Body of pancreas (tissue), 4 donors: ENCODE results near the gene TTC31. TPM values are rescaled to one million over a fixed set of nuclear protein-coding genes. Genes with fewer than 3 reads are reported as not detected.

Source experiments
- ATAC-seq: fragments of 150-250 bp; one replicate; pipeline ENCODE4 v1.9.1; 2016
- DNase-seq, 4 donors: peaks; one replicate each; pipeline ENCODE4 v3.0.0-alpha.2; 2019
- H3K27ac ChIP-seq, 4 donors: fragments of 200-600 bp; sonication (generic); 1 replicate in 3 of 4; 2 replicates in 1 of 4; pipeline versions ENCODE4 v1.5.1 to v1.6.1; 2016 to 2019; ENCODE audit warnings: mild to moderate bottlenecking in 1 of 4, mixed read lengths in 1 of 4, moderate library complexity in 1 of 4
- H3K27me3 ChIP-seq, 2 donors: fragments of 200-600 bp; sonication (generic); one replicate each; pipeline ENCODE4 v1.6.0; 2016; ENCODE audit warnings: mild to moderate bottlenecking in 1 of 2
- H3K36me3 ChIP-seq, 2 donors: fragments of 200-600 bp; sonication (generic); replicated peaks in 1 of 2; 2 replicates each; pipeline ENCODE4 v1.5.1; 2016; ENCODE audit warnings: low read depth in 2 of 2; ENCODE audit not compliant: insufficient read depth in 1 of 2
- H3K4me1 ChIP-seq: fragments of 200-600 bp; sonication (generic); one replicate; pipeline ENCODE4 v1.6.0; 2016
- H3K4me3 ChIP-seq, 2 donors: fragments of 200-600 bp; sonication (generic); 1 replicate in 1 of 2; 2 replicates in 1 of 2; pipeline ENCODE4 v1.5.1; 2016 to 2019
- H3K9me3 ChIP-seq, 3 donors: fragments of 200-600 bp; sonication (generic); 1 replicate in 2 of 3; 2 replicates in 1 of 3; pipeline ENCODE4 v1.5.1; 2016
- POLR2A ChIP-seq, 3 donors: fragments of 450-650 bp; IDR thresholded peaks; one replicate each; pipeline ENCODE4 v1.6.1; 2016; ENCODE audit warnings: antibody characterized with exemption in 3 of 3, mild to moderate bottlenecking in 2 of 3
- WGBS, 2 donors: methylation state at CpG; one replicate each; pipeline ENCODE4 v1.1.5; 2017; 5-methylcytosine and 5-hydroxymethylcytosine counted together
- intact Hi-C: fragments of 100-400 bp; cut with DNase I; formaldehyde crosslinking; loops from one replicate; pipeline ENCODE4 v1.15.1; 2023
- total RNA-seq, 2 donors: library from RNA; depleted of rRNA; stranded (reverse); fragments of >200 nt; gene quantifications; one replicate each; pipeline ENCODE4 v1.1.0, GENCODE V29; 2016
- TF ChIP-seq, protein P1 (sequence below), 7 experiments: fragments of 450-650 bp in 4 of 7; fragments of 200-600 bp in 3 of 7; sonication (generic) in 3 of 7; IDR thresholded peaks; one replicate each; pipeline ENCODE4 v1.5.1; 2016 to 2019; ENCODE audit warnings: antibody characterized with exemption in 7 of 7

The TTC31 gene
- total RNA-seq, 2 donors from 2014 or later: 26.5 to 28.3 TPM

- Histone ChIP-seq H3K27me3 (peaks cover 0 to 68% of the 10 kb centered on the region in 2 donors), H3K36me3 (no peaks in the 10 kb centered on the region), H3K9me3 (no peaks in the 10 kb centered on the region), H3K4me1 (peaks cover 39% of the 10 kb centered on the region), H3K4me3 (no peak overlapping the region), H3K27ac (no peak overlapping the region)
- ATAC-seq (no peak), DNase-seq (no peak)
- intact Hi-C loops: no loop called here
- WGBS, 2 donors: 6 to 17% methylated on average over 20 to 50 of the region's 52 CpGs
- TF ChIP-seq, protein P1, sequence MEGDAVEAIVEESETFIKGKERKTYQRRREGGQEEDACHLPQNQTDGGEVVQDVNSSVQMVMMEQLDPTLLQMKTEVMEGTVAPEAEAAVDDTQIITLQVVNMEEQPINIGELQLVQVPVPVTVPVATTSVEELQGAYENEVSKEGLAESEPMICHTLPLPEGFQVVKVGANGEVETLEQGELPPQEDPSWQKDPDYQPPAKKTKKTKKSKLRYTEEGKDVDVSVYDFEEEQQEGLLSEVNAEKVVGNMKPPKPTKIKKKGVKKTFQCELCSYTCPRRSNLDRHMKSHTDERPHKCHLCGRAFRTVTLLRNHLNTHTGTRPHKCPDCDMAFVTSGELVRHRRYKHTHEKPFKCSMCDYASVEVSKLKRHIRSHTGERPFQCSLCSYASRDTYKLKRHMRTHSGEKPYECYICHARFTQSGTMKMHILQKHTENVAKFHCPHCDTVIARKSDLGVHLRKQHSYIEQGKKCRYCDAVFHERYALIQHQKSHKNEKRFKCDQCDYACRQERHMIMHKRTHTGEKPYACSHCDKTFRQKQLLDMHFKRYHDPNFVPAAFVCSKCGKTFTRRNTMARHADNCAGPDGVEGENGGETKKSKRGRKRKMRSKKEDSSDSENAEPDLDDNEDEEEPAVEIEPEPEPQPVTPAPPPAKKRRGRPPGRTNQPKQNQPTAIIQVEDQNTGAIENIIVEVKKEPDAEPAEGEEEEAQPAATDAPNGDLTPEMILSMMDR (IDR thresholded peaks at IDR 0.05): no peak
- TF ChIP-seq POLR2A (IDR thresholded peaks at IDR 0.05): no peak
Measured at GRCh38 chr2:74513605-74514367, 30.9 kb downstream of the TTC31 start.

DNA sequence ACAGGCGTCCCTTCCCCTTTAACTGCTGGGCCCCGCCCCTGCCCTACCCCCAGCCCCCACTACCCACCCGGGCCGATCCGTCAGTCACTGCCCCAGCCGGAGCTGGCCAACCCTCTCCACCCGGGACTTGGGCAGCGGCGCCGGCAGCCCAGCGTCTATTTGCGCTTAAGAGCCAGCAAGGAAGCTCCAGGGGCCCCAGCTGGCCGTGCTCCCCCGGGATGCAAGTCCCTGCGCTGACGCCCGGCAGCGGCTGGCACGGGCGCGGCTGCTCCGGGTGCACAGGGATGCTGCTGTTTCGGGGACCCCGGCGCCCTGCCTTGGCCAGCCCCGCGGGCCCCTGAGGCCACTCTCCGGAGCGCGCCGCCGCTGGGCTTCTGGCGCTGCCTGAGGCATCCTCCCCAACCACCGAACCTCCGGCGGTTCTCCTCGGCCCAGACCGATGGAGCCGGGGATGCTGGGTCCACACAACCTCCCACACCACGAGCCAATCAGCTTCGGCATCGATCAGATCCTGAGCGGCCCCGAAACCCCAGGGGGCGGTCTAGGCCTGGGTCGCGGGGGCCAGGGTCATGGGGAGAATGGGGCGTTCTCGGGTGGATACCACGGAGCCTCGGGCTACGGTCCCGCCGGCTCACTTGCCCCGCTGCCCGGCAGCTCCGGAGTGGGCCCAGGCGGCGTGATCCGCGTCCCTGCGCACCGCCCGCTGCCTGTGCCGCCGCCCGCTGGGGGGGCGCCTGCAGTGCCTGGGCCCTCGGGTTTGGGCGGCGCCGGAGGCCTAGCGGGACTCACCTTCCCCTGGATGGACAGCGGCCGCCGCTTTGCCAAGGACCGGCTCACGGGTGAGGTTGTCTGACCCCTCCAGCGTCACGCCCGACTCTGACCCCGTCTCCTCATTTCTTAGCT, 31.7 kb downstream of the TTC31 start, which contains the start of gene TLX2:
TLX2 (plus strand) TSS at position 83 of the 903 bp plus-strand sequence; CDS start at position 440, 357 bp downstream.
- ATAC-seq (no peak), DNase-seq (no peak)
- no peak for TF ChIP-seq POLR2A (IDR thresholded peaks at IDR 0.05)
- TF ChIP-seq, protein P1 (IDR thresholded peaks at IDR 0.05): no peak
- H3K27me3 ChIP-seq: peaks cover 0 to 73% of the 10 kb centered on the region in 2 donors
- H3K36me3 ChIP-seq: no peaks in the 10 kb centered on the region
- 4 to 22% methylated on average over 15 to 72 of the region's 82 CpGs for WGBS, 2 donors
- no peak within 1 kb of the TSS for H3K4me3 ChIP-seq
- no peaks in the 10 kb centered on the region for H3K9me3 ChIP-seq
- intact Hi-C loops: no loop called here
- no peak within 1 kb of the TSS for H3K27ac ChIP-seq
- peaks cover 39% of the 10 kb centered on the region for H3K4me1 ChIP-seq

GRCh38 chr2:74515271-74515980, 32.5 kb downstream of the TTC31 start:
- TF ChIP-seq, protein P1 (IDR thresholded peaks at IDR 0.05): no peak
- TF ChIP-seq POLR2A (IDR thresholded peaks at IDR 0.05): no peak
- no peaks in the 10 kb centered on the region for H3K9me3 ChIP-seq
- WGBS, 2 donors: 7 to 11% methylated on average over 9 to 40 of the region's 60 CpGs
- no peak for DNase-seq
- no peak overlapping the region for H3K4me3 ChIP-seq
- peak; percentile 50 for ATAC-seq
- no peaks in the 10 kb centered on the region for H3K36me3 ChIP-seq
- intact Hi-C loops: no loop called here
- peaks cover 0 to 76% of the 10 kb centered on the region in 2 donors for H3K27me3 ChIP-seq
- H3K27ac ChIP-seq: no peak overlapping the region
- peaks cover 39% of the 10 kb centered on the region for H3K4me1 ChIP-seq

- TF ChIP-seq, protein P1 (IDR thresholded peaks at IDR 0.05): no peak
- TF ChIP-seq POLR2A (IDR thresholded peaks at IDR 0.05): no peak
- Histone ChIP-seq H3K27me3 (peaks cover 0 to 69% of the 10 kb centered on the region in 2 donors), H3K27ac (no peak overlapping the region), H3K4me1 (peaks cover 39% of the 10 kb centered on the region), H3K9me3 (no peaks in the 10 kb centered on the region), H3K4me3 (no peak overlapping the region), H3K36me3 (no peaks in the 10 kb centered on the region)
- peak; percentile 82 for ATAC-seq
- peak; percentile 58 to 73 (median 66) for DNase-seq
- WGBS, 2 donors: 4 to 10% methylated on average over 11 to 72 of the region's 72 CpGs
- intact Hi-C loops: no loop called here
Measured at GRCh38 chr2:74515981-74516633, 33.2 kb downstream of the TTC31 start.
